GM19324 (cell line): ENCODE data around the gene VN1R5.

Experiments used
- ATAC-seq: cut with Tn5 transposase; IDR thresholded peaks from one replicate; pipeline ENCODE4 v1.9.1; 2021; ENCODE audit warnings: mild to moderate bottlenecking, moderate library complexity; ENCODE audit not compliant: unreplicated experiment, low FRiP score

VN1R5 gene

GRCh38 chr1:247299723-247300381, 44.0 kb downstream of the VN1R5 start:
- no peak for ATAC-seq

- no peak for ATAC-seq
Measured at GRCh38 chr1:247300491-247301175, 44.8 kb downstream of the VN1R5 start.

DNA sequence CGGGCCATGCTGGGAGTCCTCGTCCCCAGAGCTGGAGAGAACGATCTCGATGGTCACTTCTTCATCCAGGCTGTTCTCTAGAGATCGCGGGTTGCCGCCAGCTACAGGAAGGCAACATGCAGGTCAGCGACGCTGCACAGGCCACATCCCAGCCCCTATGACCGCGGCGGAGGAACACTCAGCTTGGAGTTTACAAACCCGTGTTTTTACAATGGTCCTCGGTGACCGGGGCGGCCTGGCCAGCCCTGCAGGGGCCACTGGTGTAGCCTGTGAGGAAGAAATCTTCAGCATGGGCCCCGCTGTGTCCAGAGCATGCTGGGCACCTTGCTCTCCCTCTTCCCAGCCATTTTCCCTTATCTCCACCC, 45.3 kb downstream of the VN1R5 start:
- ATAC-seq = no peak

DNA sequence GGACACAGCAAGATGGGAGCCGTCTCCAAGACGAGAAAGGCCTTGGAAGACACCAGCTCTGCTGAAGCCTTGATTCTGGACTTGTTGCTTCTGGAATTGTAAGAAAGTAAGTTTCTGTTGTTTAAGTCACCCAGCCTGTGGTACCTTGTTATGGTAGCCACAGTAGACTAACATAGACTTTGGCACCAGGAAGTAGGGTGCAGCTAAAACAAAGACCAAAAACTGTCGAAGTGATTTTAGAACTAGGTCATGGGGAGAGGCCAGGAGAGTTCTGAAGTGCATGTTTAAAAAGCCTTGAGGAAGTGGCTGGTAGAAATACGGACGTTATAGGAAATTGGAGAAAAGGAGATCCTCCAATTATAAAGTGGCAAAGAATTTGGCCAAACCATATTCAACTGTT, 47.3 kb downstream of the VN1R5 start:
- ATAC-seq = no peak

DNA sequence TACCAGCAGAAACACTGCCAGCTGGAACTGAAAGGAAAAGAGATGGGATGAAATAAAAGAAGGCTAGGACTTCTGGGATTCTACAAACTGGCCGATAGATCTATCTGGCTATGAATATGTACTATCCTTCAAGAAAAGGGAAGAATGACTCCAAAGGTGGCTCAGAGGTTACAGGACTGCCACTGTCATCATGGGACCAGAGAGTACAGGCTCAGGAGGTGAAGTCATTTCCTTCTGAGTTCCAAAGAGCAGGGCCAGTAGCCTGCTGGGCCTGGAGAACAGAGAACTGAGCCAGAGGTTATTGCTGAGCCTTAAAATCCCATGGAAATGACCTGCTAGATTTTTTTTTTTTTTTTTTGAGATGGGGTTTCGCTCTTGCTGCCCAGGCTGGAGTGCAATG, 48.2 kb downstream of the VN1R5 start:
- no peak for ATAC-seq
